ENCODE measurements around the gene RUNX1.

DNA sequence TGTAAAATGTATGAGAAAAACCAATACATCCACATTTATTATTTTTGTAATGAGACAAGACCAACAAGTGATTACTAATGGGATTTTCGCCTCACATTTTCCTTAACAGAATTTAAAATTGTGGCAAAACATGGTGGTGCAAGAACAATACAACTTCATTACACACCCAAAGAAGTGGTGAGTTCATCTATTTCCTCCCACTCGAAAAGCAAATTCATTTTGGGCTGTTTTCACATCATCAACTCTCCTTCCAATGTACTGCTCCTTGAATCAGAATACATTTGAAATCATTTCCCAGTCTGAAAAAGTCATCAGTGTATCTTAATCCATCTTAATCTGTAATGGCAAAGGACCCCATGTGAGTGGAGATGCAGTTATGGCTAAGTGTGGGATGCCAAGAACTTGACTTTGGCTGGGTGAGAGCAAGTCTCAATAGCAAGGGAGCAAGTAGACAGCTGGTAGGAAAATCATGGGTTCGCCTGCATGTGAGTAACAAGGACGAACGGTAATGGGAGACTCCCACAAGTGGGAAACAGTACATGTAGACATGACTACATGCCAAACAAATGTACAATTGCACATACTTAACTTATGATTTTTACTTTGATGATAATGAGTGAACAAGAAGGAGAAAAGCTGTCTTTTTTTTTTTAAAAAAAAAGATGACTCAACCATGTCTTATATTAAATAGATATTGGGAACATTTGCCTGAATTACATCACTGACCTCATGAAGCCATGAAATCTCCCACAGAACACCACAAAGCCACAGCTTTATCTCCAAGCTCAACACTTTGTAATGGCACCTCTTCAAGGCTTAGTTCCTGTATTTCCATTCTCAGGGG, 46.0 kb downstream of the RUNX1 start:
- no peak for TF ChIP-seq POLR2A (IDR thresholded peaks at IDR 0.05; ENCODE audit: low read depth, low read length)
- no peak for TF ChIP-seq POLR2AphosphoS5 (IDR thresholded peaks at IDR 0.05; ENCODE audit: low read depth, low read length)
